Measurements from ENCODE around the gene IPO11. TPM values are rescaled to one million over a fixed set of nuclear protein-coding genes. Genes with fewer than 3 reads are reported as not detected.

IPO11 gene
- total and polyA plus RNA-seq, 4 donors, result 4.7 to 20.6 (median 9.0) TPM

- DNase-seq (ENCODE audit: low spot score), result no peak
- Histone ChIP-seq H3K9me3 (ENCODE audit: control insufficient read depth in 4 of 4, low read length in 3 of 4) (no peaks in the 10 kb centered on the region), H3K4me1 (ENCODE audit: control insufficient read depth in 4 of 4, insufficient read depth in 4 of 4, low read length in 3 of 4) (peaks cover 3 to 17% (median 16%) of the 10 kb centered on the region in 4 donors), H3K27ac (ENCODE audit: low read depth in 1 of 2, low read length in 2 of 2) (no peak overlapping the region), H3K36me3 (ENCODE audit: control insufficient read depth in 4 of 4, insufficient read depth in 3 of 4, low read depth in 1 of 4, low read length in 3 of 4) (no peaks in the 10 kb centered on the region), H3K27me3 (ENCODE audit: control insufficient read depth in 4 of 4, insufficient read depth in 4 of 4, low read length in 3 of 4) (no peaks in the 10 kb centered on the region), H3K4me3 (ENCODE audit: low read depth in 1 of 3, low read length in 3 of 3) (no peak overlapping the region), H3K9ac (ENCODE audit: low read depth in 1 of 2, low read length in 2 of 2) (no peak overlapping the region)
- 88% methylated on average over 8 of the region's 8 CpGs for WGBS
- TF ChIP-seq, protein P1, sequence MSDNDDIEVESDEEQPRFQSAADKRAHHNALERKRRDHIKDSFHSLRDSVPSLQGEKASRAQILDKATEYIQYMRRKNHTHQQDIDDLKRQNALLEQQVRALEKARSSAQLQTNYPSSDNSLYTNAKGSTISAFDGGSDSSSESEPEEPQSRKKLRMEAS (IDR thresholded peaks at IDR 0.05), result no peak
- no peak for TF ChIP-seq SP1 (IDR thresholded peaks at IDR 0.05)
- no peak for TF ChIP-seq REST (IDR thresholded peaks at IDR 0.05)
- no peak for TF ChIP-seq NR2F2 (IDR thresholded peaks at IDR 0.05)
- no peak for TF ChIP-seq EGR1 (IDR thresholded peaks at IDR 0.05; ENCODE audit: low read depth in 2 of 2)
- no peak for TF ChIP-seq JUND (IDR thresholded peaks at IDR 0.05)
- no peak for TF ChIP-seq ZBTB33 (IDR thresholded peaks at IDR 0.05)
- no peak for TF ChIP-seq FOXA2 (IDR thresholded peaks at IDR 0.05)
- TF ChIP-seq CTCF (IDR thresholded peaks at IDR 0.05; ENCODE audit: low read depth, low read length, missing input control), result no peak
- no peak for TF ChIP-seq YY1 (IDR thresholded peaks at IDR 0.05)
- no peak for TF ChIP-seq RAD21 (IDR thresholded peaks at IDR 0.05)
- no peak for TF ChIP-seq RXRA (IDR thresholded peaks at IDR 0.05)
- no peak for TF ChIP-seq HNF4A (conservative IDR thresholded peaks at IDR 0.05)
- TF ChIP-seq TAF1 (conservative IDR thresholded peaks at IDR 0.05), result no peak
Observed at GRCh38 chr5:62592558-62592957, 180.0 kb downstream of the IPO11 start.

DNA sequence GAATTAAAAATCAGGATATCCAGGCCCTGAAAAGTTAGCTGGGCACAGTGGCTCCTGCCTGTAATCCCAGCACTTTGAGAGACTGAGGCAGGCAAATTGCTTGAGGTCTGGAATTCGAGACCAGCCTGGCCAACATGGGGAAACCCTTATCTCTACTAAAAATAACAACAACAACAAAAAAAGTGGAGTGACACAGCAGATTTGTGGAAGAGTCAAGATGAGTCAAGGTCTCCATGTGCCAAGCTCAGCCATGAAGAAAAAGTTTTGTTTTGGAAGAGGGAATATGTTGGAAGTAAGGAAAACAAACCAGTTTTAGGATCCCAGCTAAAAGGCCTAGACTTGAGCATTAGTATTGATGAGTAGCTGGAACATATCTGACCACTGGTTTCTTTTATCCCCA is 180.8 kb downstream of the IPO11 start:
- H3K4me1 ChIP-seq (ENCODE audit: control insufficient read depth in 4 of 4, insufficient read depth in 4 of 4, low read length in 3 of 4), result peaks cover under 1 to 9% (median 9%) of the 10 kb centered on the region in 4 donors
- H3K27me3 ChIP-seq (ENCODE audit: control insufficient read depth in 4 of 4, insufficient read depth in 4 of 4, low read length in 3 of 4), result no peaks in the 10 kb centered on the region
- WGBS, result 90% methylated on average over 1 of the region's 1 CpG
- no peaks in the 10 kb centered on the region for H3K36me3 ChIP-seq (ENCODE audit: control insufficient read depth in 4 of 4, insufficient read depth in 3 of 4, low read depth in 1 of 4, low read length in 3 of 4)
- no peaks in the 10 kb centered on the region for H3K9me3 ChIP-seq (ENCODE audit: control insufficient read depth in 4 of 4, low read length in 3 of 4)
- no peak overlapping the region for H3K27ac ChIP-seq (ENCODE audit: low read depth in 1 of 2, low read length in 2 of 2)
- TF ChIP-seq TAF1 (conservative IDR thresholded peaks at IDR 0.05), result no peak
- TF ChIP-seq CTCF (IDR thresholded peaks at IDR 0.05; ENCODE audit: low read depth, low read length, missing input control), result no peak
- TF ChIP-seq, protein P2, sequence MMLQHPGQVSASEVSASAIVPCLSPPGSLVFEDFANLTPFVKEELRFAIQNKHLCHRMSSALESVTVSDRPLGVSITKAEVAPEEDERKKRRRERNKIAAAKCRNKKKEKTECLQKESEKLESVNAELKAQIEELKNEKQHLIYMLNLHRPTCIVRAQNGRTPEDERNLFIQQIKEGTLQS (IDR thresholded peaks at IDR 0.05), result no peak
- TF ChIP-seq, protein P1 (IDR thresholded peaks at IDR 0.05), result no peak
- no peak for TF ChIP-seq RAD21 (IDR thresholded peaks at IDR 0.05)
- no peak for TF ChIP-seq JUND (IDR thresholded peaks at IDR 0.05)
- TF ChIP-seq ZBTB33 (IDR thresholded peaks at IDR 0.05), result no peak
- no peak for DNase-seq (ENCODE audit: low spot score)
- no peak overlapping the region for H3K9ac ChIP-seq (ENCODE audit: low read depth in 1 of 2, low read length in 2 of 2)
- no peak overlapping the region for H3K4me3 ChIP-seq (ENCODE audit: low read depth in 1 of 3, low read length in 3 of 3)

Measured in liver (tissue), 9 donors.